Activated gamma-delta T cell treated with anti-CD3 and anti-CD28 coated beads, Interleukin-2, amount 50 U/mL, for 16 hours (primary cell): ENCODE results near the gene SERGEF.
"Not testable (repeated sequence)": the region's sequence is repeated elsewhere in the genome, so short reads cannot be mapped to it uniquely, and the experiment has no call there.

Experiments
- DNase-seq: peaks from one replicate; pipeline ENCODE4 v3.0.0-alpha.2; 2020; ENCODE audit warnings: low read depth

SERGEF gene

GRCh38 chr11:18000760-18001159 lies 12.1 kb downstream of the SERGEF start:
- DNase-seq: no peak

- not testable (repeated sequence) for DNase-seq
Observed at GRCh38 chr11:18000128-18000527, 12.7 kb downstream of the SERGEF start.

- no peak for DNase-seq
Observed at GRCh38 chr11:17992916-17993315, 19.9 kb downstream of the SERGEF start.

GRCh38 chr11:17991783-17992433 lies 20.9 kb downstream of the SERGEF start:
- peak; percentile 30 for DNase-seq

- DNase-seq: no peak
Observed at GRCh38 chr11:17989306-17989705, 23.5 kb downstream of the SERGEF start.

GRCh38 chr11:17988465-17988864 lies 24.4 kb downstream of the SERGEF start:
- DNase-seq: no peak

- DNase-seq: no peak
Observed at GRCh38 chr11:17987826-17988225, 25.0 kb downstream of the SERGEF start.

- no peak for DNase-seq
Observed at GRCh38 chr11:17986711-17987220, 26.1 kb downstream of the SERGEF start.

- no peak for DNase-seq
Observed at GRCh38 chr11:17986007-17986710, 26.7 kb downstream of the SERGEF start.

GRCh38 chr11:17985517-17985916 lies 27.3 kb downstream of the SERGEF start:
- no peak for DNase-seq

- no peak for DNase-seq
Observed at GRCh38 chr11:17983569-17983968, 29.3 kb downstream of the SERGEF start.

- DNase-seq: peak; percentile 19
Observed at GRCh38 chr11:17979770-17980371, 33.0 kb downstream of the SERGEF start.

GRCh38 chr11:17978553-17979287 lies 34.1 kb downstream of the SERGEF start:
- DNase-seq: no peak

- DNase-seq: no peak
Observed at GRCh38 chr11:17976651-17977050, 36.2 kb downstream of the SERGEF start.

GRCh38 chr11:17974246-17974645 lies 38.6 kb downstream of the SERGEF start:
- DNase-seq: no peak

GRCh38 chr11:17972987-17973386 lies 39.9 kb downstream of the SERGEF start:
- no peak for DNase-seq

- no peak for DNase-seq
Observed at GRCh38 chr11:17968206-17968605, 44.6 kb downstream of the SERGEF start.

- DNase-seq: no peak
Observed at GRCh38 chr11:17967661-17968060, 45.2 kb downstream of the SERGEF start.

GRCh38 chr11:17960091-17960490 lies 52.8 kb downstream of the SERGEF start:
- no peak for DNase-seq

GRCh38 chr11:17958446-17958845 lies 54.4 kb downstream of the SERGEF start:
- DNase-seq: no peak

- no peak for DNase-seq
Observed at GRCh38 chr11:17954395-17955252, 58.2 kb downstream of the SERGEF start.
